GM19025 (cell line): ENCODE data around the gene CXorf51B.
"Not testable (repeated sequence)": the region's sequence is repeated elsewhere in the genome, so short reads cannot be mapped to it uniquely, and the experiment has no call there.

ENCODE experiments used
- ATAC-seq: cut with Tn5 transposase; IDR thresholded peaks from one replicate; pipeline ENCODE4 v1.9.1; 2021; ENCODE audit warnings: mild to moderate bottlenecking, low read depth, moderate library complexity; ENCODE audit not compliant: unreplicated experiment

Gene CXorf51B

GRCh38 chrX:146809471-146809870, at the start of gene CXorf51B:
Gene CXorf51B (plus strand): TSS chrX:146809771. CDS start chrX:146809792, 21 bp downstream.
- not testable (repeated sequence) for ATAC-seq

- ATAC-seq, result not testable (repeated sequence)
Observed at GRCh38 chrX:146814644-146815043, 5.1 kb downstream of the CXorf51B start, which contains the start of gene CXorf51A. Gene CXorf51A (minus strand): TSS chrX:146814744. CDS start chrX:146814723, 21 bp downstream.

GRCh38 chrX:146831994-146832393, 22.4 kb downstream of the CXorf51B start:
- no peak for ATAC-seq

- no peak for ATAC-seq
Observed at GRCh38 chrX:146854281-146854680, 44.7 kb downstream of the CXorf51B start.
